Skeletal muscle tissue (tissue), 4 donors: ENCODE measurements around the gene TAP1. TPM values are rescaled to one million over a fixed set of nuclear protein-coding genes. Genes with fewer than 3 reads are reported as not detected.

Experiments used
- H3K27ac ChIP-seq: one replicate; pipeline ENCODE4 v1.7.0; 2013; ENCODE audit warnings: mild to moderate bottlenecking, low read depth, low read length, inconsistent platforms
- H3K27me3 ChIP-seq, 3 donors: one replicate each; pipeline ENCODE4 v1.7.0; 2013; ENCODE audit warnings: low read length in 3 of 3; ENCODE audit not compliant: control insufficient read depth in 3 of 3, insufficient read depth in 3 of 3
- H3K36me3 ChIP-seq, 3 donors: one replicate each; pipeline ENCODE4 v1.7.0; 2013; ENCODE audit warnings: low read length in 3 of 3; ENCODE audit not compliant: control insufficient read depth in 3 of 3, insufficient read depth in 3 of 3
- H3K4me1 ChIP-seq, 3 donors: one replicate each; pipeline ENCODE4 v1.7.0; 2013; ENCODE audit warnings: low read length in 3 of 3, mild to moderate bottlenecking in 3 of 3; ENCODE audit not compliant: control insufficient read depth in 3 of 3, insufficient read depth in 3 of 3
- H3K4me3 ChIP-seq, 3 donors: one replicate each; pipeline ENCODE4 v1.7.0; 2013; ENCODE audit warnings: low read length in 3 of 3
- H3K9ac ChIP-seq, 3 donors: one replicate each; pipeline ENCODE4 v1.7.0; 2013; ENCODE audit warnings: low read length in 3 of 3, mild to moderate bottlenecking in 3 of 3, moderate library complexity in 2 of 3, low read depth in 1 of 3
- H3K9me3 ChIP-seq, 3 donors: one replicate each; pipeline ENCODE4 v1.7.0; 2013; ENCODE audit warnings: low read length in 3 of 3; ENCODE audit not compliant: control insufficient read depth in 3 of 3
- total RNA-seq: library from RNA; depleted of rRNA; stranded (reverse); fragments of >200 nt; gene quantifications from one replicate; pipeline ENCODE4 v1.2.3, GENCODE V29; 2014
- donor health status: Osteomylitis.

TAP1 gene
- total RNA-seq, 1 donor from 2014 or later, result 14.1 TPM

- H3K4me1 ChIP-seq, result no peaks in the 10 kb centered on the region
Measured at GRCh38 chr6:32865724-32866443, 12.4 kb upstream of the TAP1 start.

GRCh38 chr6:32862725-32863124, 9.2 kb upstream of the TAP1 start:
- Histone ChIP-seq H3K36me3 (peaks cover 0 to 10% (median 2%) of the 10 kb centered on the region in 3 donors), H3K4me3 (no peak overlapping the region), H3K9ac (no peak overlapping the region), H3K27me3 (no peaks in the 10 kb centered on the region), H3K9me3 (no peaks in the 10 kb centered on the region), H3K27ac (no peak overlapping the region), H3K4me1 (no peaks in the 10 kb centered on the region)

More at GRCh38 chr6:32865724-32866443, 12.4 kb upstream of the TAP1 start:
- peaks cover 0 to 4% (median 4%) of the 10 kb centered on the region in 3 donors for H3K27me3 ChIP-seq
- no peaks in the 10 kb centered on the region for H3K9me3 ChIP-seq
- H3K27ac ChIP-seq, result no peak overlapping the region
- no peak overlapping the region for H3K4me3 ChIP-seq
- no peak overlapping the region for H3K9ac ChIP-seq
- H3K36me3 ChIP-seq, result no peaks in the 10 kb centered on the region

GRCh38 chr6:32860674-32861073, 7.2 kb upstream of the TAP1 start:
- Histone ChIP-seq H3K9me3 (no peaks in the 10 kb centered on the region), H3K27ac (no peak overlapping the region), H3K4me1 (peaks cover 0 to 4% (median 0%) of the 10 kb centered on the region in 3 donors), H3K36me3 (peaks cover 0 to 13% (median 2%) of the 10 kb centered on the region in 3 donors), H3K9ac (no peak overlapping the region), H3K27me3 (no peaks in the 10 kb centered on the region), H3K4me3 (no peak overlapping the region)

GRCh38 chr6:32858194-32858593, 4.7 kb upstream of the TAP1 start:
- Histone ChIP-seq H3K4me3 (no peak overlapping the region), H3K27ac (no peak overlapping the region), H3K4me1 (peaks cover 6 to 19% (median 10%) of the 10 kb centered on the region in 3 donors), H3K27me3 (no peaks in the 10 kb centered on the region), H3K9me3 (no peaks in the 10 kb centered on the region), H3K9ac (no peak overlapping the region), H3K36me3 (peaks cover 0 to 13% (median 2%) of the 10 kb centered on the region in 3 donors)

- peaks cover 9 to 27% (median 16%) of the 10 kb centered on the region in 3 donors for H3K4me1 ChIP-seq
- H3K9me3 ChIP-seq, result no peaks in the 10 kb centered on the region
- H3K9ac ChIP-seq, result no peak overlapping the region
- H3K27ac ChIP-seq, result no peak overlapping the region
- no peaks in the 10 kb centered on the region for H3K27me3 ChIP-seq
- H3K36me3 ChIP-seq, result peaks cover 0 to 13% (median 2%) of the 10 kb centered on the region in 3 donors
- no peak overlapping the region for H3K4me3 ChIP-seq
Measured at GRCh38 chr6:32857156-32857891, 3.8 kb upstream of the TAP1 start.

GRCh38 chr6:32855467-32856174, 2.1 kb upstream of the TAP1 start:
- H3K36me3 ChIP-seq, result peaks cover 10 to 24% (median 15%) of the 10 kb centered on the region in 3 donors
- no peak overlapping the region for H3K4me3 ChIP-seq
- H3K9ac ChIP-seq, result no peak overlapping the region
- H3K27ac ChIP-seq, result peak overlapping the region; percentile 95
- H3K9me3 ChIP-seq, result no peaks in the 10 kb centered on the region
- no peaks in the 10 kb centered on the region for H3K27me3 ChIP-seq
- H3K4me1 ChIP-seq, result peaks cover 15 to 44% (median 27%) of the 10 kb centered on the region in 3 donors

- peak overlapping the region; percentile 69 to 98 (median 96) for H3K9ac ChIP-seq
- H3K36me3 ChIP-seq, result peaks cover 18 to 32% (median 25%) of the 10 kb centered on the region in 3 donors
- no peaks in the 10 kb centered on the region for H3K27me3 ChIP-seq
- H3K27ac ChIP-seq, result peak overlapping the region; percentile 95
- H3K4me3 ChIP-seq, result peak overlapping the region; percentile 89 to 91 (median 89)
- H3K4me1 ChIP-seq, result peaks cover 15 to 45% (median 27%) of the 10 kb centered on the region in 3 donors
- H3K9me3 ChIP-seq, result no peaks in the 10 kb centered on the region
Measured at GRCh38 chr6:32854376-32855178, 1.1 kb upstream of the TAP1 start.

GRCh38 chr6:32852844-32853540, 512 bp downstream of the TAP1 start:
- peaks cover 28 to 38% (median 34%) of the 10 kb centered on the region in 3 donors for H3K36me3 ChIP-seq
- peaks cover 15 to 45% (median 27%) of the 10 kb centered on the region in 3 donors for H3K4me1 ChIP-seq
- H3K27ac ChIP-seq, result peak overlapping the region; percentile 95
- H3K27me3 ChIP-seq, result no peaks in the 10 kb centered on the region
- H3K4me3 ChIP-seq, result peak overlapping the region; percentile 89 to 91 (median 89)
- H3K9me3 ChIP-seq, result no peaks in the 10 kb centered on the region
- H3K9ac ChIP-seq, result peak overlapping the region; percentile 90 to 98 (median 96)
